Mammary epithelial cell (primary cell): ENCODE measurements around the gene PPTC7.
"Not testable (repeated sequence)": the region's sequence is repeated elsewhere in the genome, so short reads cannot be mapped to it uniquely, and the experiment has no call there.

Experiments used
- CTCF ChIP-seq, 2 donors: IDR thresholded peaks in 1 of 2; conservative IDR thresholded peaks in 1 of 2; 2 replicates each; pipeline ENCODE4 v1.5.1; 2011 to 2012; ENCODE audit warnings: inconsistent platforms in 2 of 2, low read length in 2 of 2, mild to moderate bottlenecking in 2 of 2, control low read depth in 1 of 2, low read depth in 1 of 2; ENCODE audit not compliant: insufficient read depth in 1 of 2; ENCODE audit errors: extremely low read depth in 1 of 2
- EZH2 ChIP-seq: IDR thresholded peaks from 2 replicates; pipeline ENCODE4 v1.6.1; 2012; ENCODE audit warnings: low read length, inconsistent platforms, borderline replicate concordance

DNA sequence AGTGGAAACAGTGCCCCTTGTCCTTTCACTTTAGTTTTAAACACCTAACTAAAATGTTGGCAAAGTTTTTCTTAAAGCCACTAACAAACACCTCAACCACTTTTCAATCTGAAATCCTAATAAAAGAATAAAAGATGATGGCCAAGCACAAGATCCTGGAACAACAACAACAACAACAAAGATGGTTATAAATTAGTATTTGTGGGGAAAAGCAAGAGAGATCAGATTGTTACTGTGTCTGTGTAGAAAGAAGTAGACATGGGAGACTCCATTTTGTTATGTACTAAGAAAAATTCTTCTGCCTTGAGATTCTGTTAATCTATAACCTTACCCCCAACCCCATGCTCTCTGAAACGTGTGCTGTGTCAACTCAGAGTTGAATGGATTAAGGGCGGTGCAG lies 13.3 kb downstream of the PPTC7 start:
- not testable (repeated sequence) for TF ChIP-seq CTCF (conservative IDR thresholded peaks at IDR 0.05 in 1 of 2, IDR thresholded peaks at IDR 0.05 in 1 of 2; ENCODE audit: extremely low read depth in 1 of 2, insufficient read depth in 1 of 2, low read depth in 1 of 2, low read length in 2 of 2); EZH2
